HL-60 (cell line): ENCODE measurements around the gene WDPCP.

ENCODE experiments used
- CTCF ChIP-seq: IDR thresholded peaks from one replicate; pipeline ENCODE4 v1.5.1; 2011; ENCODE audit warnings: low read length, control low read depth, inconsistent platforms; ENCODE audit not compliant: insufficient read depth
- REST ChIP-seq: IDR thresholded peaks from 2 replicates; pipeline ENCODE4 v1.6.1; 2012; ENCODE audit warnings: low read depth; ENCODE audit not compliant: insufficient replicate concordance
- SPI1 ChIP-seq: IDR thresholded peaks from 2 replicates; pipeline ENCODE4 v1.6.1; 2012; ENCODE audit warnings: low read depth, mild to moderate bottlenecking, borderline replicate concordance

- TF ChIP-seq REST (no peak), CTCF (no peak), SPI1 (no peak)
These were observed 51.0 kb downstream of the WDPCP start for GRCh38 chr2:63537306-63537705.
